CD14-positive monocyte (primary cell): Measurements from ENCODE around the gene PRTFDC1. TPM values are rescaled to one million over a fixed set of nuclear protein-coding genes. Genes with fewer than 3 reads are reported as not detected.

Experiments used
- DNase-seq, 3 donors: peaks; one replicate each; pipeline ENCODE4 v3.0.0-alpha.2; 2011 to 2022
- H2AFZ ChIP-seq: 2 replicates; pipeline ENCODE4 v1.6.0; 2012; ENCODE audit warnings: mild to moderate bottlenecking, low read depth, low read length, inconsistent platforms; ENCODE audit not compliant: insufficient read depth, poor library complexity, severe bottlenecking
- H3K27ac ChIP-seq, 2 donors: 1 replicate in 1 of 2; 2 replicates in 1 of 2; pipeline ENCODE4 v1.5.1; 2012 to 2013; ENCODE audit warnings: low read length in 2 of 2, control low read depth in 1 of 2, inconsistent platforms in 1 of 2, low read depth in 1 of 2, mild to moderate bottlenecking in 1 of 2
- H3K27me3 ChIP-seq, 2 donors: one replicate each; pipeline versions ENCODE4 v1.6.0 to v1.6.1; 2011 to 2013; ENCODE audit warnings: low read length in 2 of 2; ENCODE audit not compliant: control insufficient read depth in 2 of 2, insufficient read depth in 2 of 2
- H3K36me3 ChIP-seq, 2 donors: replicated peaks in 1 of 2; 1 replicate in 1 of 2; 2 replicates in 1 of 2; pipeline versions ENCODE4 v1.5.1 to v1.6.1; 2012 to 2013; ENCODE audit warnings: low read length in 2 of 2, control low read depth in 1 of 2, inconsistent platforms in 1 of 2, mild to moderate bottlenecking in 1 of 2; ENCODE audit not compliant: insufficient read depth in 2 of 2, control insufficient read depth in 1 of 2
- H3K4me1 ChIP-seq, 2 donors: 1 replicate in 1 of 2; 2 replicates in 1 of 2; pipeline versions ENCODE4 v1.5.1 to v1.6.1; 2012 to 2013; ENCODE audit warnings: low read length in 2 of 2, control low read depth in 1 of 2, inconsistent platforms in 1 of 2, mild to moderate bottlenecking in 1 of 2, moderate library complexity in 1 of 2; ENCODE audit not compliant: insufficient read depth in 2 of 2, control insufficient read depth in 1 of 2
- H3K4me2 ChIP-seq: replicated peaks from 2 replicates; pipeline ENCODE3; 2012; ENCODE audit warnings: low read length, moderate library complexity, mild to moderate bottlenecking; ENCODE audit not compliant: poor library complexity, severe bottlenecking; ENCODE audit errors: extremely low read depth
- H3K4me3 ChIP-seq, 3 experiments: fragments of 200-600 bp in 1 of 3; sonication (generic) in 1 of 3; replicated peaks in 1 of 3; 1 replicate in 2 of 3; 2 replicates in 1 of 3; pipeline ENCODE4 v1.5.1; 2011 to 2013; ENCODE audit warnings: low read length in 3 of 3, mild to moderate bottlenecking in 3 of 3, control low read depth in 2 of 3, low read depth in 2 of 3, inconsistent platforms in 1 of 3, moderate library complexity in 1 of 3
- H3K79me2 ChIP-seq: 2 replicates; pipeline ENCODE4 v1.6.0; 2012; ENCODE audit warnings: mild to moderate bottlenecking, control low read depth, inconsistent platforms, low read length, moderate library complexity; ENCODE audit not compliant: insufficient read depth
- H3K9ac ChIP-seq: 2 replicates; pipeline ENCODE4 v1.6.0; 2017; ENCODE audit warnings: low read length, mild to moderate bottlenecking; ENCODE audit not compliant: insufficient read depth, poor library complexity, severe bottlenecking
- H3K9me3 ChIP-seq, 2 donors: replicated peaks in 1 of 2; 1 replicate in 1 of 2; 2 replicates in 1 of 2; pipeline versions ENCODE4 v1.5.1 to v1.6.1; 2012 to 2013; ENCODE audit warnings: low read length in 2 of 2, control low read depth in 1 of 2; ENCODE audit not compliant: control insufficient read depth in 1 of 2, insufficient read depth in 1 of 2
- H4K20me1 ChIP-seq: 2 replicates; pipeline ENCODE4 v1.6.0; 2012; ENCODE audit warnings: mild to moderate bottlenecking, low read length, control low read depth, moderate library complexity; ENCODE audit not compliant: insufficient read depth
- H3K27ac Mint-ChIP-seq, 7 donors: one replicate each; pipeline ENCODE4 v1.8.0; 2020; ENCODE audit warnings: mild to moderate bottlenecking in 7 of 7, mixed read lengths in 7 of 7, moderate library complexity in 6 of 7, inconsistent platforms in 2 of 7
- H3K27me3 Mint-ChIP-seq, 3 donors: one replicate each; pipeline ENCODE4 v1.8.0; 2021 to 2022; ENCODE audit warnings: low read depth in 3 of 3, mild to moderate bottlenecking in 3 of 3, mixed read lengths in 3 of 3, moderate library complexity in 3 of 3, inconsistent platforms in 1 of 3
- H3K36me3 Mint-ChIP-seq, 2 donors: one replicate each; pipeline ENCODE4 v1.8.0; 2020; ENCODE audit warnings: mixed read lengths in 2 of 2, inconsistent platforms in 1 of 2, mild to moderate bottlenecking in 1 of 2
- H3K4me1 Mint-ChIP-seq: one replicate; pipeline ENCODE4 v1.8.0; 2020; ENCODE audit warnings: mild to moderate bottlenecking, mixed read lengths
- H3K4me3 Mint-ChIP-seq, 2 donors: one replicate each; pipeline ENCODE4 v1.8.0; 2020; ENCODE audit warnings: mild to moderate bottlenecking in 2 of 2, mixed read lengths in 2 of 2, moderate library complexity in 1 of 2
- H3K9me3 Mint-ChIP-seq, 7 donors: one replicate each; pipeline ENCODE4 v1.8.0; 2020 to 2022; ENCODE audit warnings: mixed read lengths in 7 of 7, mild to moderate bottlenecking in 6 of 7, moderate library complexity in 6 of 7, inconsistent platforms in 2 of 7
- WGBS: methylation state at CpG from one replicate; pipeline ENCODE4 v1.1.5; 2013; ENCODE audit warnings: missing lambda C conversion rate; ENCODE audit not compliant: insufficient coverage; 5-methylcytosine and 5-hydroxymethylcytosine counted together
- intact Hi-C, 2 donors: fragments of 100-400 bp; cut with micrococcal nuclease; formaldehyde crosslinking; loops; one replicate each; pipeline versions ENCODE4 v1.15.0 to v1.15.1; 2023
- polyA plus RNA-seq, 3 donors: library from polyadenylated mRNA; depleted of rRNA in 1 of 3; unstranded in 2 of 3; stranded (reverse) in 1 of 3; fragments of 300-500 nt in 2 of 3; fragments of >200 nt in 1 of 3; fragmentation: Illumina TruSeq in 2 of 3; gene quantifications; 1 replicate in 2 of 3; 2 replicates in 1 of 3; pipeline ENCODE4 v1.2.3, GENCODE V29; 2012 to 2021
- TF ChIP-seq, protein P1 (sequence below): fragments of 200-600 bp; IDR thresholded peaks from one replicate; pipeline ENCODE4 v1.8.0; 2022; ENCODE audit warnings: antibody characterized with exemption, mild to moderate bottlenecking

Gene PRTFDC1
- polyA plus RNA-seq, 3 donors = not detected

DNA sequence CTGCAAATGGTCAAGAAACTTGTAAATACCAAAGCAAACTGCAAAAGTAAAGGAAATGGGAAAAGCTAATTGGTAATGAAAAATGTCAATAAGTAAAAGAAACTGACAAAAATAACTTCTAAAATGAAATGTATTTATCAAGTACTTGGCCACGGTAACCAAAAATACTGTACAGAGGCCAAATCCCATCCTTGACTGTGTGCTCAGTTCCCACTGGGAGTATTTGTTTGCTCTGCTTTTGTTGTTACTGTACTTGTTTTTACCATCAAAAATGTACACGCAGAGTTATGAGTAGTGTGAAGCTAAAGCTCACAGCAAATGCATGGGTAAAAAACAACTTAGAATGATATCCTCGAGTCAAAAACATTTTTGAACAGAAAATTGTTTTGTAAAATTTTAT is 32.5 kb upstream of the PRTFDC1 start:
- no peak overlapping the region for H3K27ac Mint-ChIP-seq
- WGBS = no CpG with 5 or more reads among the region's 3 CpGs
- no peak overlapping the region for H2AFZ ChIP-seq

DNA sequence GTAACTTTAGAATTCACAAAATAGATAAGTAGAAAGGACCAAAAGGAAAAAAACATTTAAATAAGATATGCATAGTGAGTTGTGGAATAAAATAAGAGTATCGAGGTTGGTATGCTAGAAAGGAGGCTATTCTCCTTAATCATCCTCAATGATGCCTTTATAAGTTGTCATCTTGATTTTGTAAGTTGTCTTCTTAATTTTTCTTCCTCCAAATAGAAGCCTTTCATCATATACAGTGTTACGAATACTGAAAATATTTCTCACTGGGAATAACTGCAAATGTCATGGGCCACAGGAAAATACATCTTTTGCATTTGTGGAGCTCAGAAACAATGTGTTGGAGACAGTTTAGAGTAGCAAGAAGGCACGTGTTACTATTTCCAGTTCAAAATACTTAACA is 31.5 kb upstream of the PRTFDC1 start:
- Histone ChIP-seq H3K9ac (no peak overlapping the region), H2AFZ (no peak overlapping the region), H3K27me3 (no peaks in the 10 kb centered on the region), H3K9me3 (no peaks in the 10 kb centered on the region), H3K4me3 (no peak overlapping the region), H3K27ac (no peak overlapping the region), H3K79me2 (no peaks in the 10 kb centered on the region), H3K4me2 (no peak overlapping the region), H4K20me1 (no peaks in the 10 kb centered on the region), H3K36me3 (no peaks in the 10 kb centered on the region), H3K4me1 (no peaks in the 10 kb centered on the region)
- H3K4me1 Mint-ChIP-seq = peaks cover 4% of the 10 kb centered on the region
- H3K9me3 Mint-ChIP-seq = peaks cover 0 to 4% (median 0%) of the 10 kb centered on the region in 7 donors
- intact Hi-C loops = no loop called here
- H3K36me3 Mint-ChIP-seq = no peaks in the 10 kb centered on the region
- TF ChIP-seq, protein P1, sequence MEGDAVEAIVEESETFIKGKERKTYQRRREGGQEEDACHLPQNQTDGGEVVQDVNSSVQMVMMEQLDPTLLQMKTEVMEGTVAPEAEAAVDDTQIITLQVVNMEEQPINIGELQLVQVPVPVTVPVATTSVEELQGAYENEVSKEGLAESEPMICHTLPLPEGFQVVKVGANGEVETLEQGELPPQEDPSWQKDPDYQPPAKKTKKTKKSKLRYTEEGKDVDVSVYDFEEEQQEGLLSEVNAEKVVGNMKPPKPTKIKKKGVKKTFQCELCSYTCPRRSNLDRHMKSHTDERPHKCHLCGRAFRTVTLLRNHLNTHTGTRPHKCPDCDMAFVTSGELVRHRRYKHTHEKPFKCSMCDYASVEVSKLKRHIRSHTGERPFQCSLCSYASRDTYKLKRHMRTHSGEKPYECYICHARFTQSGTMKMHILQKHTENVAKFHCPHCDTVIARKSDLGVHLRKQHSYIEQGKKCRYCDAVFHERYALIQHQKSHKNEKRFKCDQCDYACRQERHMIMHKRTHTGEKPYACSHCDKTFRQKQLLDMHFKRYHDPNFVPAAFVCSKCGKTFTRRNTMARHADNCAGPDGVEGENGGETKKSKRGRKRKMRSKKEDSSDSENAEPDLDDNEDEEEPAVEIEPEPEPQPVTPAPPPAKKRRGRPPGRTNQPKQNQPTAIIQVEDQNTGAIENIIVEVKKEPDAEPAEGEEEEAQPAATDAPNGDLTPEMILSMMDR = no peak
- DNase-seq = no peak
- no CpG with 5 or more reads among the region's 3 CpGs for WGBS
- H3K4me3 Mint-ChIP-seq = no peak overlapping the region
- H3K27ac Mint-ChIP-seq = no peak overlapping the region
- peaks cover 0 to 4% (median 0%) of the 10 kb centered on the region in 3 donors for H3K27me3 Mint-ChIP-seq

More for the DNA sequence above, 32.5 kb upstream of the PRTFDC1 start:
- Mint-ChIP-seq H3K9me3 (peaks cover 0 to 4% (median 0%) of the 10 kb centered on the region in 7 donors), H3K27me3 (peaks cover 0 to 4% (median 0%) of the 10 kb centered on the region in 3 donors), H3K4me3 (no peak overlapping the region), H3K36me3 (no peaks in the 10 kb centered on the region), H3K4me1 (peaks cover 8% of the 10 kb centered on the region)
- Histone ChIP-seq H4K20me1 (no peaks in the 10 kb centered on the region), H3K27me3 (no peaks in the 10 kb centered on the region), H3K9me3 (no peaks in the 10 kb centered on the region), H3K79me2 (no peaks in the 10 kb centered on the region), H3K4me1 (no peaks in the 10 kb centered on the region), H3K4me3 (no peak overlapping the region), H3K4me2 (no peak overlapping the region), H3K36me3 (no peaks in the 10 kb centered on the region), H3K9ac (no peak overlapping the region), H3K27ac (no peak overlapping the region)
- TF ChIP-seq, protein P1 = no peak
- DNase-seq = no peak
- intact Hi-C loops = no loop called here
